GM23338 (cell line): ENCODE data around the gene CD7. TPM values are rescaled to one million over a fixed set of nuclear protein-coding genes. Genes with fewer than 3 reads are reported as not detected.

Experiments used
- ATAC-seq: fragments of 200-7000 bp; cut with Tn5 transposase; 3 replicates; pipeline ENCODE4 v1.9.1; 2020
- DNase-seq: peaks from one replicate; pipeline ENCODE4 v3.0.0-alpha.2; 2015; ENCODE audit warnings: low spot score
- H2AFZ ChIP-seq: fragments of 200-600 bp; sonication (generic); 2 replicates; pipeline ENCODE4 v1.8.0; 2016; ENCODE audit warnings: antibody characterized with exemption, mild to moderate bottlenecking, moderate library complexity
- H3F3A ChIP-seq: fragments of 200-600 bp; sonication (generic); replicated peaks from 2 replicates; pipeline ENCODE4 v1.8.0; 2017; ENCODE audit warnings: antibody characterized with exemption, mixed run types, low read depth
- H3K27ac ChIP-seq: fragments of 200-600 bp; sonication (generic); 2 replicates; pipeline ENCODE4 v1.6.1; 2016; ENCODE audit warnings: low read depth
- H3K27me3 ChIP-seq: fragments of 200-600 bp; sonication (generic); 2 replicates; pipeline ENCODE4 v1.8.0; 2016; ENCODE audit warnings: mild to moderate bottlenecking, mixed run types, moderate library complexity; ENCODE audit not compliant: insufficient read depth
- H3K36me3 ChIP-seq: fragments of 200-600 bp; sonication (generic); 2 replicates; pipeline ENCODE4 v1.8.0; 2016; ENCODE audit warnings: mild to moderate bottlenecking; ENCODE audit not compliant: insufficient read depth
- H3K4me1 ChIP-seq: fragments of 200-600 bp; sonication (generic); 2 replicates; pipeline ENCODE4 v1.8.0; 2016; ENCODE audit warnings: mild to moderate bottlenecking, moderate library complexity; ENCODE audit not compliant: insufficient read depth
- H3K4me2 ChIP-seq: fragments of 200-600 bp; sonication (generic); 2 replicates; pipeline ENCODE4 v1.7.1; 2017; ENCODE audit warnings: mixed run types
- H3K4me3 ChIP-seq: fragments of 200-600 bp; sonication (generic); 2 replicates; pipeline ENCODE4 v1.6.1; 2016; ENCODE audit warnings: mixed run types
- H3K79me2 ChIP-seq: fragments of 200-600 bp; sonication (generic); replicated peaks from 2 replicates; pipeline ENCODE4 v1.8.0; 2017; ENCODE audit warnings: mild to moderate bottlenecking; ENCODE audit not compliant: insufficient read depth
- H3K9me2 ChIP-seq: fragments of 200-600 bp; sonication (generic); 2 replicates; pipeline ENCODE4 v1.8.0; 2017; ENCODE audit not compliant: insufficient read depth
- H4K20me1 ChIP-seq: fragments of 200-600 bp; sonication (generic); replicated peaks from 2 replicates; pipeline ENCODE4 v1.8.0; 2017; ENCODE audit warnings: mild to moderate bottlenecking; ENCODE audit not compliant: insufficient read depth
- H3K27ac Mint-ChIP-seq: 2 replicates; pipeline ENCODE4 v1.8.0; 2020; ENCODE audit warnings: inconsistent platforms, mild to moderate bottlenecking, moderate library complexity, mixed read lengths
- H3K27me3 Mint-ChIP-seq: 3 replicates; pipeline ENCODE4 v1.8.0; 2022; ENCODE audit warnings: low read depth, mild to moderate bottlenecking, moderate library complexity, mixed read lengths, inconsistent platforms; ENCODE audit not compliant: insufficient read depth, poor library complexity
- H3K36me3 Mint-ChIP-seq: 3 replicates; pipeline ENCODE4 v1.8.0; 2021; ENCODE audit warnings: low read depth, mild to moderate bottlenecking, inconsistent platforms, moderate library complexity, mixed read lengths
- H3K4me1 Mint-ChIP-seq: 3 replicates; pipeline ENCODE4 v1.8.0; 2020; ENCODE audit warnings: mild to moderate bottlenecking, inconsistent platforms, mixed read lengths
- H3K4me3 Mint-ChIP-seq: 3 replicates; pipeline ENCODE4 v1.8.0; 2021; ENCODE audit warnings: moderate library complexity, mild to moderate bottlenecking, inconsistent platforms, mixed read lengths
- H3K9me3 Mint-ChIP-seq: 3 replicates; pipeline ENCODE4 v1.8.0; 2020; ENCODE audit warnings: moderate library complexity, mild to moderate bottlenecking, inconsistent platforms, mixed read lengths
- CREB1 ChIP-seq: fragments of 250-450 bp; sonication (Bioruptor Pico); IDR thresholded peaks from 2 replicates; pipeline ENCODE4 v1.5.0; 2020; ENCODE audit warnings: low read depth, mild to moderate bottlenecking, moderate library complexity
- CTCF ChIP-seq, 2 experiments: fragments of 200-600 bp in 1 of 2; sonication (generic) in 1 of 2; conservative IDR thresholded peaks; 2 replicates each; pipeline versions ENCODE4 v1.5.1 to v1.6.1; 2016 to 2017; ENCODE audit warnings: antibody characterized with exemption in 2 of 2, low read depth in 2 of 2, mild to moderate bottlenecking in 2 of 2, moderate library complexity in 1 of 2
- EZH2 ChIP-seq: fragments of 200-600 bp; sonication (generic); IDR thresholded peaks from one replicate; pipeline ENCODE4 v1.8.0; 2017; ENCODE audit warnings: antibody characterized with exemption, mild to moderate bottlenecking, low read depth; ENCODE audit not compliant: unreplicated experiment
- EZH2phosphoT487 ChIP-seq: fragments of 200-600 bp; sonication (generic); IDR thresholded peaks from one replicate; pipeline ENCODE4 v1.8.1; 2018; ENCODE audit warnings: antibody characterized with exemption; ENCODE audit not compliant: unreplicated experiment
- JUNB ChIP-seq: IDR thresholded peaks from one replicate; pipeline ENCODE4 v1.6.1; 2016; ENCODE audit warnings: antibody characterized with exemption; ENCODE audit not compliant: unreplicated experiment
- NANOG ChIP-seq: IDR thresholded peaks from 2 replicates; pipeline ENCODE4 v1.6.1; 2016; ENCODE audit warnings: antibody characterized with exemption, borderline replicate concordance
- POLR2AphosphoS5 ChIP-seq: IDR thresholded peaks from 2 replicates; pipeline ENCODE4 v1.6.1; 2016; ENCODE audit warnings: antibody characterized with exemption, low read depth
- STAT1 ChIP-seq: IDR thresholded peaks from one replicate; pipeline ENCODE4 v1.6.1; 2016; ENCODE audit warnings: antibody characterized with exemption; ENCODE audit not compliant: unreplicated experiment
- ZNF114 ChIP-seq: fragments of 250-450 bp; sonication (Bioruptor Pico); IDR thresholded peaks from 2 replicates; pipeline ENCODE4 v1.5.0; 2020; ENCODE audit warnings: mild to moderate bottlenecking, moderate library complexity
- ZNF331 ChIP-seq: fragments of 250-450 bp; sonication (Bioruptor Pico); IDR thresholded peaks from 2 replicates; pipeline ENCODE4 v1.5.0; 2020; ENCODE audit warnings: low read depth, mild to moderate bottlenecking, moderate library complexity
- polyA plus RNA-seq: library from polyadenylated mRNA; unstranded; fragments of >200 nt; fragmentation: Nextera tagmentation; extraction: Ambion mirVana; gene quantifications from 2 replicates; pipeline ENCODE4 v1.2.1, GENCODE V29; 2016
- total RNA-seq: library from RNA; depleted of rRNA; stranded (reverse); fragments of >200 nt; shearing (Covaris generic); gene quantifications from 2 replicates; pipeline ENCODE4 v1.2.3, GENCODE V29; 2014
- TF ChIP-seq, protein P1 (sequence below): IDR thresholded peaks from one replicate; pipeline ENCODE4 v1.6.1; 2018; ENCODE audit warnings: antibody characterized with exemption; ENCODE audit not compliant: unreplicated experiment
- TF ChIP-seq, protein P2 (sequence below): fragments of 250-450 bp; sonication (Bioruptor Pico); IDR thresholded peaks from 2 replicates; pipeline ENCODE4 v1.5.0; 2020; ENCODE audit warnings: mild to moderate bottlenecking, moderate library complexity
- TF ChIP-seq, protein P3 (sequence below): IDR thresholded peaks from 2 replicates; pipeline ENCODE4 v1.6.1; 2016; ENCODE audit warnings: antibody characterized with exemption

CD7 gene
- total and polyA plus RNA-seq, 2 experiments from 2014 or later, result 0.42 to 0.44 TPM

DNA sequence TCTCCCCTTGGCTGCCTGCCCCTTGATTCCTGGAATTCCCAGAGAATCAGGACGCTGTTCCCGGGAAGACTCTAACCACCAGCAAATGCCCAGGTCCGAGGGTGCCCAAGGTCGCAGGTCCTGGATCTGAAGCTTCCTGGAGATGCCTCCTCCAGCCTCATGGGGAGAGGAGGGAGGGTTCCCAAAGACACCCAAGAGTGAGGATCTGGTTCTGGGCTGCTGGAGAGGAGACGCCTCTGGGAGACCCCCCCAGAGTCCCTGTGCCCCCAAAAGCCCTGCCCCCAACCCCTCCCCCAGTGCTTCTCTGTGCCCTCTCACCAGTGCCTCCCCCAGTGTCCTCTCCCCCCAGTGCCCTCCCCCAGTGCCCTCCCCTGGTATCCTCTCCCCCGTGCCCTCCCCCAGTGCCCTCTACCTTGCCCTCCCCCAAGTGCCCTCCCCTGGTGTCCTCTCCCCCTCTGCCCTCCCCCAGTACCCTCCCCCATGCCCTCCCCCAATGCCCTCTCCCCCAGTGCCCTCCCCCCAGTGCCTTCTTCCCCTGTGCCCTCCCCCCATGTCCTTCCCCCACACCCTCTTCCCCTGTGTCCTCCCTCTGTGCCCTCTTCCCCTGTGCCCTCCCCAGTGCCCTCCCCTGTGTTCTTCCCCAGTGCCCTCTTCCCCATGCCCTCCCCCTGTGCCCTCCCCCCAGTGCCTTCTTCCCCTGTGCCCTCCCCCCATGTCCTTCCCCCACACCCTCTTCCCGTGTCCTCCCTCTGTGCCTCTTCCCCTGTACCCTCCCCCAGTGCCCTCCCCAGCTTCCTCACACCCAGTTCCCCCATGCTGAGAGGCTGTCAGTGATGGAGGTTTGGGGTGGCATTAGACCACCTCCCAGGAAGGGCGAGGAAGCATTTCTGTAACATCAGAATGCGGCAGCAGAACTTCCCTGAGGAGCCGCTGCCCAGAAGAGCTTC lies 22.5 kb upstream of the CD7 start:
- Histone ChIP-seq H3K4me2 (no peak overlapping the region), H3K27ac (no peak overlapping the region), H3K27me3 (peaks cover 26% of the 10 kb centered on the region), H3K4me3 (no peak overlapping the region), H3K79me2 (no peaks in the 10 kb centered on the region), H3K9me2 (no peaks in the 10 kb centered on the region), H3K4me1 (peaks cover 7% of the 10 kb centered on the region), H4K20me1 (0 out of 2 replicates have a peak, but pooled peaks cover 5% of the 10 kb centered on the region), H3F3A (no peaks in the 10 kb centered on the region), H3K36me3 (no peaks in the 10 kb centered on the region), H2AFZ (no peak overlapping the region)
- no peak overlapping the region for H3K4me3 Mint-ChIP-seq
- peaks cover 43% of the 10 kb centered on the region for H3K27me3 Mint-ChIP-seq
- no peak overlapping the region for H3K27ac Mint-ChIP-seq
- H3K36me3 Mint-ChIP-seq, result peaks cover 4% of the 10 kb centered on the region
- H3K4me1 Mint-ChIP-seq, result peaks cover 21% of the 10 kb centered on the region
- TF ChIP-seq, protein P1, sequence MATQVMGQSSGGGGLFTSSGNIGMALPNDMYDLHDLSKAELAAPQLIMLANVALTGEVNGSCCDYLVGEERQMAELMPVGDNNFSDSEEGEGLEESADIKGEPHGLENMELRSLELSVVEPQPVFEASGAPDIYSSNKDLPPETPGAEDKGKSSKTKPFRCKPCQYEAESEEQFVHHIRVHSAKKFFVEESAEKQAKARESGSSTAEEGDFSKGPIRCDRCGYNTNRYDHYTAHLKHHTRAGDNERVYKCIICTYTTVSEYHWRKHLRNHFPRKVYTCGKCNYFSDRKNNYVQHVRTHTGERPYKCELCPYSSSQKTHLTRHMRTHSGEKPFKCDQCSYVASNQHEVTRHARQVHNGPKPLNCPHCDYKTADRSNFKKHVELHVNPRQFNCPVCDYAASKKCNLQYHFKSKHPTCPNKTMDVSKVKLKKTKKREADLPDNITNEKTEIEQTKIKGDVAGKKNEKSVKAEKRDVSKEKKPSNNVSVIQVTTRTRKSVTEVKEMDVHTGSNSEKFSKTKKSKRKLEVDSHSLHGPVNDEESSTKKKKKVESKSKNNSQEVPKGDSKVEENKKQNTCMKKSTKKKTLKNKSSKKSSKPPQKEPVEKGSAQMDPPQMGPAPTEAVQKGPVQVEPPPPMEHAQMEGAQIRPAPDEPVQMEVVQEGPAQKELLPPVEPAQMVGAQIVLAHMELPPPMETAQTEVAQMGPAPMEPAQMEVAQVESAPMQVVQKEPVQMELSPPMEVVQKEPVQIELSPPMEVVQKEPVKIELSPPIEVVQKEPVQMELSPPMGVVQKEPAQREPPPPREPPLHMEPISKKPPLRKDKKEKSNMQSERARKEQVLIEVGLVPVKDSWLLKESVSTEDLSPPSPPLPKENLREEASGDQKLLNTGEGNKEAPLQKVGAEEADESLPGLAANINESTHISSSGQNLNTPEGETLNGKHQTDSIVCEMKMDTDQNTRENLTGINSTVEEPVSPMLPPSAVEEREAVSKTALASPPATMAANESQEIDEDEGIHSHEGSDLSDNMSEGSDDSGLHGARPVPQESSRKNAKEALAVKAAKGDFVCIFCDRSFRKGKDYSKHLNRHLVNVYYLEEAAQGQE, result no peak
- no peak for TF ChIP-seq ZNF331 (CRISPR knock-in tag)
- TF ChIP-seq EZH2, result no peak
- no peak for TF ChIP-seq EZH2phosphoT487
- no peak for TF ChIP-seq STAT1
- TF ChIP-seq, protein P2, sequence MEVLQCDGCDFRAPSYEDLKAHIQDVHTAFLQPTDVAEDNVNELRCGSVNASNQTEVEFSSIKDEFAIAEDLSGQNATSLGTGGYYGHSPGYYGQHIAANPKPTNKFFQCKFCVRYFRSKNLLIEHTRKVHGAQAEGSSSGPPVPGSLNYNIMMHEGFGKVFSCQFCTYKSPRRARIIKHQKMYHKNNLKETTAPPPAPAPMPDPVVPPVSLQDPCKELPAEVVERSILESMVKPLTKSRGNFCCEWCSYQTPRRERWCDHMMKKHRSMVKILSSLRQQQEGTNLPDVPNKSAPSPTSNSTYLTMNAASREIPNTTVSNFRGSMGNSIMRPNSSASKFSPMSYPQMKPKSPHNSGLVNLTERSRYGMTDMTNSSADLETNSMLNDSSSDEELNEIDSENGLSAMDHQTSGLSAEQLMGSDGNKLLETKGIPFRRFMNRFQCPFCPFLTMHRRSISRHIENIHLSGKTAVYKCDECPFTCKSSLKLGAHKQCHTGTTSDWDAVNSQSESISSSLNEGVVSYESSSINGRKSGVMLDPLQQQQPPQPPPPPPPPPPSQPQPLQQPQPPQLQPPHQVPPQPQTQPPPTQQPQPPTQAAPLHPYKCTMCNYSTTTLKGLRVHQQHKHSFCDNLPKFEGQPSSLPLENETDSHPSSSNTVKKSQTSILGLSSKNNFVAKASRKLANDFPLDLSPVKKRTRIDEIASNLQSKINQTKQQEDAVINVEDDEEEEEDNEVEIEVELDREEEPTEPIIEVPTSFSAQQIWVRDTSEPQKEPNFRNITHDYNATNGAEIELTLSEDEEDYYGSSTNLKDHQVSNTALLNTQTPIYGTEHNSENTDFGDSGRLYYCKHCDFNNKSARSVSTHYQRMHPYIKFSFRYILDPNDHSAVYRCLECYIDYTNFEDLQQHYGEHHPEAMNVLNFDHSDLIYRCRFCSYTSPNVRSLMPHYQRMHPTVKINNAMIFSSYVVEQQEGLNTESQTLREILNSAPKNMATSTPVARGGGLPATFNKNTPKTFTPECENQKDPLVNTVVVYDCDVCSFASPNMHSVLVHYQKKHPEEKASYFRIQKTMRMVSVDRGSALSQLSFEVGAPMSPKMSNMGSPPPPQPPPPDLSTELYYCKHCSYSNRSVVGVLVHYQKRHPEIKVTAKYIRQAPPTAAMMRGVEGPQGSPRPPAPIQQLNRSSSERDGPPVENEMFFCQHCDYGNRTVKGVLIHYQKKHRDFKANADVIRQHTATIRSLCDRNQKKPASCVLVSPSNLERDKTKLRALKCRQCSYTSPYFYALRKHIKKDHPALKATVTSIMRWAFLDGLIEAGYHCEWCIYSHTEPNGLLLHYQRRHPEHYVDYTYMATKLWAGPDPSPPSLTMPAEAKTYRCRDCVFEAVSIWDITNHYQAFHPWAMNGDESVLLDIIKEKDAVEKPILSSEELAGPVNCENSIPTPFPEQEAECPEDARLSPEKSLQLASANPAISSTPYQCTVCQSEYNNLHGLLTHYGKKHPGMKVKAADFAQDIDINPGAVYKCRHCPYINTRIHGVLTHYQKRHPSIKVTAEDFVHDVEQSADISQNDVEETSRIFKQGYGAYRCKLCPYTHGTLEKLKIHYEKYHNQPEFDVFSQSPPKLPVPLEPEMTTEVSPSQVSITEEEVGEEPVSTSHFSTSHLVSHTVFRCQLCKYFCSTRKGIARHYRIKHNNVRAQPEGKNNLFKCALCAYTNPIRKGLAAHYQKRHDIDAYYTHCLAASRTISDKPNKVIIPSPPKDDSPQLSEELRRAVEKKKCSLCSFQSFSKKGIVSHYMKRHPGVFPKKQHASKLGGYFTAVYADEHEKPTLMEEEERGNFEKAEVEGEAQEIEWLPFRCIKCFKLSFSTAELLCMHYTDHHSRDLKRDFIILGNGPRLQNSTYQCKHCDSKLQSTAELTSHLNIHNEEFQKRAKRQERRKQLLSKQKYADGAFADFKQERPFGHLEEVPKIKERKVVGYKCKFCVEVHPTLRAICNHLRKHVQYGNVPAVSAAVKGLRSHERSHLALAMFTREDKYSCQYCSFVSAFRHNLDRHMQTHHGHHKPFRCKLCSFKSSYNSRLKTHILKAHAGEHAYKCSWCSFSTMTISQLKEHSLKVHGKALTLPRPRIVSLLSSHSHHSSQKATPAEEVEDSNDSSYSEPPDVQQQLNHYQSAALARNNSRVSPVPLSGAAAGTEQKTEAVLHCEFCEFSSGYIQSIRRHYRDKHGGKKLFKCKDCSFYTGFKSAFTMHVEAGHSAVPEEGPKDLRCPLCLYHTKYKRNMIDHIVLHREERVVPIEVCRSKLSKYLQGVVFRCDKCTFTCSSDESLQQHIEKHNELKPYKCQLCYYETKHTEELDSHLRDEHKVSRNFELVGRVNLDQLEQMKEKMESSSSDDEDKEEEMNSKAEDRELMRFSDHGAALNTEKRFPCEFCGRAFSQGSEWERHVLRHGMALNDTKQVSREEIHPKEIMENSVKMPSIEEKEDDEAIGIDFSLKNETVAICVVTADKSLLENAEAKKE (CRISPR knock-in tag), result no peak
- TF ChIP-seq JUNB, result no peak
- no peak for TF ChIP-seq ZNF114
- TF ChIP-seq NANOG, result no peak
- TF ChIP-seq, protein P3, sequence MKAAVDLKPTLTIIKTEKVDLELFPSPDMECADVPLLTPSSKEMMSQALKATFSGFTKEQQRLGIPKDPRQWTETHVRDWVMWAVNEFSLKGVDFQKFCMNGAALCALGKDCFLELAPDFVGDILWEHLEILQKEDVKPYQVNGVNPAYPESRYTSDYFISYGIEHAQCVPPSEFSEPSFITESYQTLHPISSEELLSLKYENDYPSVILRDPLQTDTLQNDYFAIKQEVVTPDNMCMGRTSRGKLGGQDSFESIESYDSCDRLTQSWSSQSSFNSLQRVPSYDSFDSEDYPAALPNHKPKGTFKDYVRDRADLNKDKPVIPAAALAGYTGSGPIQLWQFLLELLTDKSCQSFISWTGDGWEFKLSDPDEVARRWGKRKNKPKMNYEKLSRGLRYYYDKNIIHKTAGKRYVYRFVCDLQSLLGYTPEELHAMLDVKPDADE, result no peak
- TF ChIP-seq CTCF (conservative IDR thresholded peaks at IDR 0.05; ENCODE audit: low read depth in 2 of 2), result no peak
- no peak for TF ChIP-seq POLR2AphosphoS5
- no peak for TF ChIP-seq CREB1 (CRISPR knock-in tag)
- DNase-seq (no peak), ATAC-seq (no peak)
- H3K9me3 Mint-ChIP-seq, result peaks cover 15% of the 10 kb centered on the region
